ENCODE measurements around the gene CCL23.

Gene CCL23

GRCh38 chr17:36017799-36018198, at the start of gene CCL23:
Gene CCL23 (minus strand): TSS chr17:36017972. CDS start chr17:36017897, 75 bp downstream.
- no peaks in the 10 kb centered on the region for H3K27me3 ChIP-seq (ENCODE audit: control insufficient read depth, insufficient read depth, low read length)
- no peaks in the 10 kb centered on the region for H3K4me1 ChIP-seq (ENCODE audit: control insufficient read depth, insufficient read depth, low read length)
- H3K27ac ChIP-seq (ENCODE audit: low read depth, low read length), result no peak within 1 kb of the TSS
- H3K4me3 ChIP-seq (ENCODE audit: low read length), result no peak within 1 kb of the TSS
- no peak within 1 kb of the TSS for H3K9ac ChIP-seq (ENCODE audit: low read length)
- H3K36me3 ChIP-seq (ENCODE audit: control insufficient read depth, insufficient read depth, low read length), result no peaks in the 10 kb centered on the region

DNA sequence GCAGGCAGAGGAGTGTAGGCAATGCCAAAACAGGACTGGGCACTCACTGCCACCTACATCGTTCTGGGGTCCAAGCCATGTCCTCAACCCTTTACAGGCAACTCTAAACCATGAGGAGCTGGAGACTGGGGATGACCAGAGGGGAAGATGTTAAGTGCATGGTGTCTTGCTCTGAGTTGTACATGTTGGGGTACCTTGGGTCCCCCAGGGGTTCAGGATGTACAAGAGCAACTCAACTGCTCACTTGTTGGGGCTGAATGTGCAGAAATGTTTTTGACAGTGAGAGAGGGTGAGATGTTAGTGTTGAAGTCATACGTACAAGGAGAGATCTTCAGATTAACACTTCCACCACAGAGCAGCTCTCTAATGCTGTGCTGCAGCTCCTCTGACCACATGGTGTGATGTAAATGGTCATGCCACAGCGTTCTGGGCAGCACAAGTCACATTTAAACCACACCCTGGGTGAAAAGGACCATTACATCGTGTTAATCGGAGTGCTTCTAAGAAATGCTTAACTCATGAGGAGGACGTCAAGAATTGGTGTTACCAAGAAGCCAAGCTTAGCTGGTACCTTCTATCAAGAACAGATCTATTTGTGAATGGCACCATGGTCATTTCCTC, 48.7 kb upstream of the CCL23 start:
- no peaks in the 10 kb centered on the region for H3K27me3 ChIP-seq (ENCODE audit: control insufficient read depth, insufficient read depth, low read length)
- no peaks in the 10 kb centered on the region for H3K4me1 ChIP-seq (ENCODE audit: control insufficient read depth, insufficient read depth, low read length)
- H3K9ac ChIP-seq (ENCODE audit: low read length), result no peak overlapping the region
- no peaks in the 10 kb centered on the region for H3K36me3 ChIP-seq (ENCODE audit: control insufficient read depth, insufficient read depth, low read length)
- no peak overlapping the region for H3K4me3 ChIP-seq (ENCODE audit: low read length)
- no peak overlapping the region for H3K27ac ChIP-seq (ENCODE audit: low read depth, low read length)

GRCh38 chr17:36063786-36064541, 46.2 kb upstream of the CCL23 start, which contains the start of gene CCL18:
Gene CCL18 (plus strand): TSS chr17:36064272. CDS start chr17:36064343, 71 bp downstream.
- H3K4me1 ChIP-seq (ENCODE audit: control insufficient read depth, insufficient read depth, low read length), result no peaks in the 10 kb centered on the region
- H3K4me3 ChIP-seq (ENCODE audit: low read length), result no peak within 1 kb of the TSS
- no peaks in the 10 kb centered on the region for H3K36me3 ChIP-seq (ENCODE audit: control insufficient read depth, insufficient read depth, low read length)

DNA sequence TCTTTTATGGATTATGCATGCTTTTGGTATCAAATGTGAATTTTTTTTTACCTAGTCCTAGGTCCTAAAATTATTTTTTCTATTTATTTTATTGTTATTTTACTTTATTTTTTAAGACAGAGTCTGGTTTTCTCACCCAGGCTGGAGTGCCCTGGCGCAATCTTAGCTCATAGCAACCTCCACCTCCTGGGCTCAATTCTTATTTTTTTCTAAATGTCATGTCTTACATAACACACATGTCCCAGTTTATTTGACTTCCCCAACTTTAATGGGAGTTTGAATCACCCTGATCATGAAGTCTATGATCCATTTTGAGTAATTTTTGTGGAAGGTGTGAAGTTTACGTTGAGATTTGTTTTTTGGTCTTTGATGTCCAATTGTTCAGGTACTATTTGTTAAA, 43.0 kb upstream of the CCL23 start:
- no peak overlapping the region for H3K27ac ChIP-seq (ENCODE audit: low read depth, low read length)

More at GRCh38 chr17:36063786-36064541, 46.2 kb upstream of the CCL23 start, which contains the start of gene CCL18:
- Histone ChIP-seq H3K9ac (ENCODE audit: low read length) (no peak within 1 kb of the TSS), H3K27ac (ENCODE audit: low read depth, low read length) (no peak within 1 kb of the TSS), H3K27me3 (ENCODE audit: control insufficient read depth, insufficient read depth, low read length) (no peaks in the 10 kb centered on the region)

DNA sequence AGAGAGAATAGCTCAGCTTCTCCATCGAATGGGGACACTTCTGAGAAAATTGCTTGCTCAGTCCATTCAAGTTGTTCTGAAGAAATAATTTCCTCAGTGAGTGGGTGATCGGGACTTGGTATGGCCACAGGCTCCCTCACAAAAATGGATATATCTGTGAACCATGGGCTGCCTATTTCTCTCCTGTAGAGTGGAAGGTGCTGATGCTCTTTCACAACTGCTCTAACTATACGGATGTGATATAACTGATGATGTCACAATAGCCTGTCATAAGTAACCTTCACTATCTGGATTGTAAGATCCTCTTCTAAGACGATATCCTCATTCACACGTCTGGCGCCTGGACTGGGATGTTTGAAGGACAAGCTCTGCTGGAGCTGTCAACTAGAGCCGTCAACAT, 41.6 kb upstream of the CCL23 start:
- no peak overlapping the region for H3K4me3 ChIP-seq (ENCODE audit: low read length)
- no peak overlapping the region for H3K9ac ChIP-seq (ENCODE audit: low read length)
- no peaks in the 10 kb centered on the region for H3K4me1 ChIP-seq (ENCODE audit: control insufficient read depth, insufficient read depth, low read length)
- H3K27ac ChIP-seq (ENCODE audit: low read depth, low read length), result no peak overlapping the region
- no peaks in the 10 kb centered on the region for H3K36me3 ChIP-seq (ENCODE audit: control insufficient read depth, insufficient read depth, low read length)
- no peaks in the 10 kb centered on the region for H3K27me3 ChIP-seq (ENCODE audit: control insufficient read depth, insufficient read depth, low read length)

More for the DNA sequence above, 43.0 kb upstream of the CCL23 start:
- Histone ChIP-seq H3K36me3 (ENCODE audit: control insufficient read depth, insufficient read depth, low read length) (no peaks in the 10 kb centered on the region), H3K4me1 (ENCODE audit: control insufficient read depth, insufficient read depth, low read length) (no peaks in the 10 kb centered on the region), H3K4me3 (ENCODE audit: low read length) (no peak overlapping the region), H3K9ac (ENCODE audit: low read length) (no peak overlapping the region), H3K27me3 (ENCODE audit: control insufficient read depth, insufficient read depth, low read length) (no peaks in the 10 kb centered on the region)

- no peak overlapping the region for H3K9ac ChIP-seq (ENCODE audit: low read length)
- H3K27me3 ChIP-seq (ENCODE audit: control insufficient read depth, insufficient read depth, low read length), result no peaks in the 10 kb centered on the region
- H3K36me3 ChIP-seq (ENCODE audit: control insufficient read depth, insufficient read depth, low read length), result no peaks in the 10 kb centered on the region
- no peak overlapping the region for H3K27ac ChIP-seq (ENCODE audit: low read depth, low read length)
- H3K4me1 ChIP-seq (ENCODE audit: control insufficient read depth, insufficient read depth, low read length), result no peaks in the 10 kb centered on the region
- H3K4me3 ChIP-seq (ENCODE audit: low read length), result no peak overlapping the region
These were observed 40.1 kb upstream of the CCL23 start for GRCh38 chr17:36057911-36058310.

DNA sequence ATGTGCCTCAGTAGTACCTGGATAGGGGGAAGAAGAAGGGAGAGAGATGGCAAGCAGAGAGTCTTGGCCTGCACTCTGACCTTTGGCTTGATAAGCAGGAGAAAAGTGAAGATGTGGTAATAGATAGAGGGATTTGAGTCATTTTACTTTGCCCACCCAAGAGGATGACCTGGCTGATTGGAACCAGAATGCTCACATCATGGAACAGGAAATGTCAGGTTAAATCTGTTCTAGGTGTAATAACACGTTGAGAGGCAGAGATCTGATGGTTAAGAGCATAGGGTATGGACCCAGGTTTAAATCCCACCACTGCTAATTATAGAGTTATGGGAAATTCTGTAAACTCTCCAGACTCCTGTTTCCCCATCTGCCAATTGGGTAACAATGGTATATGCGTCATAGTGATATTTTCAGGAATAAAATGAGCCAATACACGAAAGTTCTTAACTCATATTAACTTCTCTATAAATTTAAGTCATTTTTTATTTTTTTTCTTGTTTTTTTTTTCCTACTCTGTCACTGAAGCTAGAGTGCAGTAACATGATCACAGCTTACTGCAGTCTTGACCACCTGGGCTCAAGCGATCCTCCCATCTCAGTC, 38.2 kb upstream of the CCL23 start:
- H3K4me3 ChIP-seq (ENCODE audit: low read length), result no peak overlapping the region
- no peaks in the 10 kb centered on the region for H3K4me1 ChIP-seq (ENCODE audit: control insufficient read depth, insufficient read depth, low read length)
- no peaks in the 10 kb centered on the region for H3K36me3 ChIP-seq (ENCODE audit: control insufficient read depth, insufficient read depth, low read length)
- H3K27me3 ChIP-seq (ENCODE audit: control insufficient read depth, insufficient read depth, low read length), result no peaks in the 10 kb centered on the region
- no peak overlapping the region for H3K27ac ChIP-seq (ENCODE audit: low read depth, low read length)
- no peak overlapping the region for H3K9ac ChIP-seq (ENCODE audit: low read length)

DNA sequence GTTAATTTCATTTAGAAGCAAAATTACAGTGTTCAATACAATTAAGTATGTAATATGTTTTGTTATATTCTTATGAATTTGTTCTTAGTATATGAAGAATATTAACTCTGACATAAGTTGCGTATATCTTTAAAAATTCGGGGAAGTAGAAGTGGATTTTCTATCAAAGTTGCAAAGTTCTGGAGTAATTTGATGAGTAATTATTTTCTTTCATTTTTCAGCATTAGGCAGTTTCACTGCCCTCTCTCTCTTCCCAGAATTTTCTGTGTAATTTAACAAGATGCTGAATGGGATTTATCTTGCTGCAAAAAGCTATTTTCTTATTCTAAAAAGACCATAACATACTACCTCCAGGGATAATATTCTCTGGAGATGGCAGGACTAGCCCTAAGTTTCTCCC, 37.4 kb upstream of the CCL23 start:
- Histone ChIP-seq H3K36me3 (ENCODE audit: control insufficient read depth, insufficient read depth, low read length) (no peaks in the 10 kb centered on the region), H3K9ac (ENCODE audit: low read length) (no peak overlapping the region), H3K4me3 (ENCODE audit: low read length) (no peak overlapping the region), H3K27me3 (ENCODE audit: control insufficient read depth, insufficient read depth, low read length) (no peaks in the 10 kb centered on the region), H3K4me1 (ENCODE audit: control insufficient read depth, insufficient read depth, low read length) (no peaks in the 10 kb centered on the region), H3K27ac (ENCODE audit: low read depth, low read length) (no peak overlapping the region)

DNA sequence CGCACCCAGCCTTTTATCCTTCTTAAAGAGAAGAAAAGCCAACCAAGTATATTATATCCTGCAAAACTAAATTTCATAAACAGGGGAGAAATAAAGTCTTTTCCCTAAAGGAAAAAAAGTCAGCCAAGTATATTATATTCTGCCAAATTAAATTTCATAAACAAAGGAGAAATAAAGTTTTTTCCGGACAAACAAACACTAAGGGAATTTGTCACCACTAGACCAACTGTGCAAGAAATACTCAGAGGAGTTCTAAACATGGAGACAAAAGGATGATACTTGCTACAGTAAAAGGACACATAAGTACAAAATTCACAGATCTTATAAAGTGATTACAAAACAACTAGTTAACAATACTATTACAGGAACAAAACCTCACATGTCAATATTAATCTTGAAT, 31.9 kb upstream of the CCL23 start:
- no peak overlapping the region for H3K4me3 ChIP-seq (ENCODE audit: low read length)
- no peak overlapping the region for H3K27ac ChIP-seq (ENCODE audit: low read depth, low read length)
- no peaks in the 10 kb centered on the region for H3K4me1 ChIP-seq (ENCODE audit: control insufficient read depth, insufficient read depth, low read length)
- H3K36me3 ChIP-seq (ENCODE audit: control insufficient read depth, insufficient read depth, low read length), result no peaks in the 10 kb centered on the region
- H3K9ac ChIP-seq (ENCODE audit: low read length), result no peak overlapping the region
- no peaks in the 10 kb centered on the region for H3K27me3 ChIP-seq (ENCODE audit: control insufficient read depth, insufficient read depth, low read length)

DNA sequence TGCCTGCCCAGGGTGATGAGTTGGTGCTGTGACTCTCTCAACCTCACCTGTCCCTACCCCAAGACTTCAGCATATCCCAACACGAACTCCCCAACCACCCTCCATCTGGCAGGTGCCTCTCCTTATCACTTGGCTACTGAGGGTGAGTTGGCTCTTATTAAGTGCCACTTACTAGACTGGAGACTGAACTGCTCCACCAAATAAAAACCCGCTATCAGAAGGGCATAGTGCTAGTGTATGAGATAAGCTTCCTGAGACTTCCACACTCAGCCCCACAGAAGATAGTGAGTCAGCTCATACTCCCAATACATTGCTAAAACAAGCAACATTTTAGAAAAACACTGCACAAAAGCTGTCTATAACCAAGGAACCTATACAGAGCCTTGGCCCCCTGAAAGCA, 30.3 kb upstream of the CCL23 start:
- Histone ChIP-seq H3K4me3 (ENCODE audit: low read length) (no peak overlapping the region), H3K9ac (ENCODE audit: low read length) (no peak overlapping the region), H3K27ac (ENCODE audit: low read depth, low read length) (no peak overlapping the region), H3K4me1 (ENCODE audit: control insufficient read depth, insufficient read depth, low read length) (no peaks in the 10 kb centered on the region), H3K36me3 (ENCODE audit: control insufficient read depth, insufficient read depth, low read length) (no peaks in the 10 kb centered on the region), H3K27me3 (ENCODE audit: control insufficient read depth, insufficient read depth, low read length) (no peaks in the 10 kb centered on the region)

GRCh38 chr17:36036235-36036634, 18.5 kb upstream of the CCL23 start:
- Histone ChIP-seq H3K4me3 (ENCODE audit: low read length) (no peak overlapping the region), H3K27me3 (ENCODE audit: control insufficient read depth, insufficient read depth, low read length) (no peaks in the 10 kb centered on the region), H3K4me1 (ENCODE audit: control insufficient read depth, insufficient read depth, low read length) (no peaks in the 10 kb centered on the region), H3K9ac (ENCODE audit: low read length) (no peak overlapping the region), H3K27ac (ENCODE audit: low read depth, low read length) (no peak overlapping the region), H3K36me3 (ENCODE audit: control insufficient read depth, insufficient read depth, low read length) (no peaks in the 10 kb centered on the region)

- Histone ChIP-seq H3K4me3 (ENCODE audit: low read length) (no peak overlapping the region), H3K27ac (ENCODE audit: low read depth, low read length) (no peak overlapping the region)
These were observed 16.4 kb upstream of the CCL23 start for GRCh38 chr17:36034127-36034526.

More at GRCh38 chr17:36034127-36034526, 16.4 kb upstream of the CCL23 start:
- H3K4me1 ChIP-seq (ENCODE audit: control insufficient read depth, insufficient read depth, low read length), result no peaks in the 10 kb centered on the region
- H3K36me3 ChIP-seq (ENCODE audit: control insufficient read depth, insufficient read depth, low read length), result no peaks in the 10 kb centered on the region
- H3K27me3 ChIP-seq (ENCODE audit: control insufficient read depth, insufficient read depth, low read length), result no peaks in the 10 kb centered on the region
- no peak overlapping the region for H3K9ac ChIP-seq (ENCODE audit: low read length)
